OCI-LY7 (cell line): ENCODE measurements around the gene GMDS.

Experiments used
- CTCF ChIP-seq: fragments of 200-600 bp; sonication (generic); conservative IDR thresholded peaks from 2 replicates; pipeline ENCODE4 v1.5.1; 2014; ENCODE audit warnings: mild to moderate bottlenecking, antibody characterized with exemption, low read length, moderate library complexity, mixed read lengths
- EZH2phosphoT487 ChIP-seq: fragments of 200-600 bp; sonication (generic); IDR thresholded peaks from 2 replicates; pipeline ENCODE4 v1.6.1; 2018; ENCODE audit warnings: low read depth, borderline replicate concordance, mild to moderate bottlenecking, mixed run types, antibody characterized with exemption, low read length, moderate library complexity, mixed read lengths

GRCh38 chr6:1864496-1864895, 380.9 kb downstream of the GMDS start:
- TF ChIP-seq CTCF: no peak
- no peak for TF ChIP-seq EZH2phosphoT487
